B cell (primary cell): ENCODE data around the gene ANKRD23. TPM values are rescaled to one million over a fixed set of nuclear protein-coding genes. Genes with fewer than 3 reads are reported as not detected.

ENCODE experiments used
- ATAC-seq: fragments of 200-7000 bp; cut with Tn5 transposase; one replicate; pipeline ENCODE4 v1.10.0; 2021; ENCODE audit warnings: low read depth, mild to moderate bottlenecking, moderate number of reproducible peaks, moderate library complexity
- CTCF ChIA-PET: fragments of 350-600 bp; sonication (Branson Sonifier 250); formaldehyde crosslinking; loops from one replicate; lab custom pipeline; 2021; ENCODE audit warnings: antibody characterized with exemption, inconsistent platforms; lab: Charles Lee
- POLR2A ChIA-PET: fragments of 350-600 bp; sonication (Branson Sonifier 250); formaldehyde crosslinking; loops from one replicate; lab custom pipeline; 2021; ENCODE audit warnings: antibody characterized with exemption; lab: Charles Lee
- DNase-seq: peaks from one replicate; pipeline ENCODE4 v3.0.0; 2013
- H2AFZ ChIP-seq: 2 replicates; pipeline ENCODE4 v1.6.1; 2012; ENCODE audit warnings: mild to moderate bottlenecking, low read depth, low read length; ENCODE audit not compliant: insufficient read depth, poor library complexity, severe bottlenecking
- H3K27ac ChIP-seq, 2 donors: 1 replicate in 1 of 2; 2 replicates in 1 of 2; pipeline ENCODE4 v1.5.1; 2012 to 2013; ENCODE audit warnings: low read length in 2 of 2, mild to moderate bottlenecking in 2 of 2, moderate library complexity in 1 of 2
- H3K27me3 ChIP-seq, 4 experiments: fragments of 200-600 bp in 1 of 4; sonication (generic) in 1 of 4; replicated peaks in 1 of 4; 1 replicate in 2 of 4; 2 replicates in 2 of 4; pipeline versions ENCODE4 v1.6.1 to v1.7.0; 2013 to 2016; ENCODE audit warnings: low read length in 3 of 4, mild to moderate bottlenecking in 2 of 4, mixed read lengths in 1 of 4, moderate library complexity in 1 of 4; ENCODE audit not compliant: insufficient read depth in 4 of 4, control insufficient read depth in 3 of 4; ENCODE audit errors: control extremely low read depth in 1 of 4
- H3K36me3 ChIP-seq, 2 experiments: replicated peaks in 1 of 2; 1 replicate in 1 of 2; 2 replicates in 1 of 2; pipeline versions ENCODE4 v1.6.1 to v1.7.1; 2013; ENCODE audit warnings: low read length in 1 of 2; ENCODE audit not compliant: insufficient read depth in 2 of 2, control insufficient read depth in 1 of 2; ENCODE audit errors: control extremely low read depth in 1 of 2, extremely low read depth in 1 of 2
- H3K4me1 ChIP-seq, 2 donors: fragments of 200-600 bp in 1 of 2; sonication (generic) in 1 of 2; 1 replicate in 1 of 2; 2 replicates in 1 of 2; pipeline versions ENCODE4 v1.5.1 to v1.6.1; 2013 to 2017; ENCODE audit warnings: low read length in 2 of 2; ENCODE audit not compliant: control insufficient read depth in 2 of 2, insufficient read depth in 2 of 2
- H3K4me2 ChIP-seq: replicated peaks from 2 replicates; pipeline ENCODE3; 2012; ENCODE audit warnings: mild to moderate bottlenecking, low read depth, low read length; ENCODE audit not compliant: poor library complexity, severe bottlenecking
- H3K4me3 ChIP-seq, 5 experiments: fragments of 200-600 bp in 1 of 5; sonication (generic) in 1 of 5; 1 replicate in 3 of 5; 2 replicates in 2 of 5; pipeline versions ENCODE4 v1.5.1 to v1.7.0; 2011 to 2016; ENCODE audit warnings: low read length in 4 of 5, mild to moderate bottlenecking in 4 of 5, low read depth in 2 of 5, control low read depth in 1 of 5, moderate library complexity in 1 of 5; ENCODE audit not compliant: insufficient read depth in 1 of 5; ENCODE audit errors: control extremely low read depth in 1 of 5, extremely low read depth in 1 of 5
- H3K79me2 ChIP-seq: fragments of 200-600 bp; sonication (generic); one replicate; pipeline ENCODE4 v1.6.0; 2016; ENCODE audit warnings: low read length; ENCODE audit not compliant: control insufficient read depth, insufficient read depth
- H3K9ac ChIP-seq: fragments of 200-600 bp; sonication (generic); 2 replicates; pipeline ENCODE4 v1.6.1; 2017; ENCODE audit warnings: mild to moderate bottlenecking, low read length, moderate library complexity
- H3K9me3 ChIP-seq, 3 donors: one replicate each; pipeline versions ENCODE4 v1.6.1 to v1.7.1; 2013; ENCODE audit warnings: low read length in 2 of 3; ENCODE audit not compliant: control insufficient read depth in 2 of 3, insufficient read depth in 1 of 3; ENCODE audit errors: control extremely low read depth in 1 of 3
- H4K20me1 ChIP-seq: 2 replicates; pipeline ENCODE4 v1.6.0; 2012; ENCODE audit warnings: mild to moderate bottlenecking, low read length; ENCODE audit not compliant: insufficient read depth, control insufficient read depth, poor library complexity, severe bottlenecking
- H3K27ac Mint-ChIP-seq: one replicate; pipeline ENCODE4 v1.8.0; 2021; ENCODE audit warnings: mixed read lengths
- H3K27me3 Mint-ChIP-seq: one replicate; pipeline ENCODE4 v1.8.0; 2021; ENCODE audit warnings: mixed read lengths
- H3K4me1 Mint-ChIP-seq: one replicate; pipeline ENCODE4 v1.8.0; 2021; ENCODE audit warnings: mixed read lengths
- H3K4me3 Mint-ChIP-seq: one replicate; pipeline ENCODE4 v1.8.0; 2021; ENCODE audit warnings: mixed read lengths
- H3K9me3 Mint-ChIP-seq: one replicate; pipeline ENCODE4 v1.8.0; 2022; ENCODE audit warnings: mixed read lengths; ENCODE audit not compliant: insufficient read depth
- EZH2 ChIP-seq: IDR thresholded peaks from 2 replicates; pipeline ENCODE4 v1.6.1; 2012; ENCODE audit warnings: borderline replicate concordance, low read depth, mild to moderate bottlenecking, moderate library complexity, low read length; ENCODE audit not compliant: insufficient read depth, poor library complexity, severe bottlenecking
- WGBS: methylation state at CpG from one replicate; pipeline ENCODE4 v1.1.5; 2013; ENCODE audit warnings: missing lambda C conversion rate; ENCODE audit not compliant: insufficient coverage; 5-methylcytosine and 5-hydroxymethylcytosine counted together
- intact Hi-C: fragments of 100-400 bp; cut with micrococcal nuclease; formaldehyde crosslinking; loops from one replicate; pipeline ENCODE4 v1.10.0; 2022
- polyA plus RNA-seq: library from polyadenylated mRNA; depleted of rRNA; stranded (reverse); fragments of >200 nt; gene quantifications from 2 replicates; pipeline ENCODE4 v1.2.3, GENCODE V29; 2012
- total RNA-seq, 2 donors: library from RNA; stranded (reverse); fragments of 120-200 nt in 1 of 2; gene quantifications; 1 replicate in 1 of 2; 2 replicates in 1 of 2; pipeline versions ENCODE4 v1.2.3 to v1.2.4, GENCODE V29; 2013 to 2022
- TF ChIP-seq, protein P1 (sequence below): fragments of 200-600 bp; IDR thresholded peaks from one replicate; pipeline ENCODE4 v1.8.0; 2022; ENCODE audit warnings: antibody characterized with exemption, mild to moderate bottlenecking

The ANKRD23 gene
- total and polyA plus RNA-seq, 2 donors (not counting 1 experiment from before 2014, with no cell fraction given), result 8.8 to 11.3 TPM

DNA sequence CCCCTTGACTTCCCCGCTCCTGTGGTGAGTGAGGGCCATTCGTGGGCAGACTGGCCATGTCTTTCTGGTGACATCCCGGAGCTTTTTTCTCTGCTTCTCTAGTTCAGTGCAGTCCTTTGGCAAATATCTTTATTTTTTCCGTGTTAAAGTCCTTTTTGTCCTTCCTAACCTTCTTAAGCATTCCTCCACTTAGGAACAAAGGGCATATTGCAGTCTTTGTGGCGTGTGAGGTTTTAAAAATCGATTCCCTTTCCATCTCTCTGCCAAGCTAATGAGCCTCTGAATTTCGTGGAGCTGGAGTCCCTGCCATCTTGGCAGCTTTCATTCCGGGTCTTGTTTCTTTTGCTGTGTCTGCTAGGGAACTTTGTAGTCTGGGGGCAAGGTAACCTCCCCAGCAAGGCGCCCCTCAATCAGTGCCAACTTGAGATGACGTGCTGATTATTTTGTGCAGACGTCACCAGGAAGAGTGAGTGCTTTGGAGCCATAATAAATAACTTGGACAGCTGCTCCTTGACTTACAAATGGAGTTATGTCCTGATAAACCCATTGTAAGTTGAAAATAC lies 22.6 kb downstream of the ANKRD23 start:
- Histone ChIP-seq H3K4me3 (no peak overlapping the region), H3K79me2 (peaks cover 66% of the 10 kb centered on the region), H3K27me3 (no peaks in the 10 kb centered on the region), H2AFZ (no peak overlapping the region), H3K9me3 (no peaks in the 10 kb centered on the region), H3K4me1 (peaks cover 29 to 32% of the 10 kb centered on the region in 2 donors), H3K27ac (no peak overlapping the region), H4K20me1 (peaks cover 81% of the 10 kb centered on the region), H3K36me3 (peaks cover 0 to 46% of the 10 kb centered on the region in 2 experiments), H3K9ac (no peak overlapping the region), H3K4me2 (no peak overlapping the region)
- ATAC-seq, result no peak
- ChIA-PET CTCF (interaction anchor here (1.4 kb wide), 1 partner anchor 43 kb away, joined by 3 read pairs; no protein-coding TSS in a partner anchor), POLR2A (no interaction called here)
- 93% methylated on average over 8 of the region's 11 CpGs for WGBS
- H3K4me3 Mint-ChIP-seq, result peak overlapping the region; percentile 26
- no peak overlapping the region for H3K27ac Mint-ChIP-seq
- H3K4me1 Mint-ChIP-seq, result peaks cover 52% of the 10 kb centered on the region
- DNase-seq, result no peak
- TF ChIP-seq, protein P1, sequence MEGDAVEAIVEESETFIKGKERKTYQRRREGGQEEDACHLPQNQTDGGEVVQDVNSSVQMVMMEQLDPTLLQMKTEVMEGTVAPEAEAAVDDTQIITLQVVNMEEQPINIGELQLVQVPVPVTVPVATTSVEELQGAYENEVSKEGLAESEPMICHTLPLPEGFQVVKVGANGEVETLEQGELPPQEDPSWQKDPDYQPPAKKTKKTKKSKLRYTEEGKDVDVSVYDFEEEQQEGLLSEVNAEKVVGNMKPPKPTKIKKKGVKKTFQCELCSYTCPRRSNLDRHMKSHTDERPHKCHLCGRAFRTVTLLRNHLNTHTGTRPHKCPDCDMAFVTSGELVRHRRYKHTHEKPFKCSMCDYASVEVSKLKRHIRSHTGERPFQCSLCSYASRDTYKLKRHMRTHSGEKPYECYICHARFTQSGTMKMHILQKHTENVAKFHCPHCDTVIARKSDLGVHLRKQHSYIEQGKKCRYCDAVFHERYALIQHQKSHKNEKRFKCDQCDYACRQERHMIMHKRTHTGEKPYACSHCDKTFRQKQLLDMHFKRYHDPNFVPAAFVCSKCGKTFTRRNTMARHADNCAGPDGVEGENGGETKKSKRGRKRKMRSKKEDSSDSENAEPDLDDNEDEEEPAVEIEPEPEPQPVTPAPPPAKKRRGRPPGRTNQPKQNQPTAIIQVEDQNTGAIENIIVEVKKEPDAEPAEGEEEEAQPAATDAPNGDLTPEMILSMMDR, result no peak
- TF ChIP-seq EZH2, result no peak
- no peaks in the 10 kb centered on the region for H3K27me3 Mint-ChIP-seq
- no peaks in the 10 kb centered on the region for H3K9me3 Mint-ChIP-seq
- intact Hi-C loops, result no loop called here

DNA sequence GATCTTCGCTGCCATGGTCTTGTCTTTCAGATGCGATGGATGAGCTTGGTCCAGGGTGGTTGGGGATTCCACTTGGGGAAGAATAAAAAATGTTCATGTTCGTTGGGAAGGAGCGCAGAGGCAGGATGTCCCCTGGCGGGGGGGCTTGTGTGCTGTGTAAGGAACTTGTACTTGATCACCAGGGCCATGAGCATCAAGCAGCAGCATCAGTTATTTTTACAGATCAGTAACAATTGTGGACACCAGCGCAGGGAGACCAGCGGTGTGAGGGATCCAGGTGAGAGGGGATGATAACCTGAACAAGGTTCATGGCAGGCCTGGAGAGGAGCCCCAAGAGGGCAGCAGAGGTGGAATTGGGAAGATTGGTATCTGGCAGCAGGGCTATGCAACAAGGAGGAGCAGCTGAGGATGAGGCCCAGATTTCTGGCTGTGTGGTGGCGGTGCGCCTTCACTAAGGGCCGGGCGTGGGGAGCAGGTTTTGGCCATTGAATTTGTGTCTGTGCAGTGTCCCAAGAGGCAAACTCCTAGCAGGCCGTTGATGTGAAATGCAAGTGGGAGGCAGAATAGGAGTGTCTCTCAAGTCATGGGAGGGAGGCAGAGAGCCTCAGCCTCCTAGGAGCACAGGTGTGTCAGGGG lies 23.8 kb downstream of the ANKRD23 start:
- Mint-ChIP-seq H3K4me3 (peak overlapping the region; percentile 55), H3K27me3 (no peaks in the 10 kb centered on the region), H3K4me1 (peaks cover 59% of the 10 kb centered on the region), H3K27ac (peak overlapping the region; percentile 8), H3K9me3 (no peaks in the 10 kb centered on the region)
- Histone ChIP-seq H3K4me3 (no peak overlapping the region), H3K4me1 (peaks cover 34 to 36% of the 10 kb centered on the region in 2 donors), H3K9me3 (no peaks in the 10 kb centered on the region), H3K4me2 (peak overlapping the region; percentile 47), H2AFZ (no peak overlapping the region), H3K36me3 (peaks cover 0 to 35% of the 10 kb centered on the region in 2 experiments), H3K27me3 (no peaks in the 10 kb centered on the region), H3K9ac (no peak overlapping the region), H4K20me1 (peaks cover 77% of the 10 kb centered on the region), H3K79me2 (peaks cover 66% of the 10 kb centered on the region), H3K27ac (no peak overlapping the region)
- ATAC-seq (no peak), DNase-seq (no peak)
- ChIA-PET CTCF (interaction anchor here (0.6 to 1.4 kb wide), 2 partner anchors 41 to 141 kb away, joined by 3 read pairs; no protein-coding TSS in a partner anchor), POLR2A (interaction anchor here (0.6 kb wide), 1 partner anchor 25 kb away, joined by 4 read pairs; no protein-coding TSS in a partner anchor)
- WGBS, result 98% methylated on average over 9 of the region's 12 CpGs
- intact Hi-C loops, result loop anchor here (5.0 kb wide), 2 partner anchors 283 to 483 kb away; partner anchors contain the start of genes ARID5A and NCAPH
- TF ChIP-seq, protein P1, result no peak
- no peak for TF ChIP-seq EZH2
